Vagina (tissue), 2 donors: ENCODE results near the gene CCDC28B.
A peak's percentile ranks its signal among the peaks of the same experiment; 100 is the strongest.

Experiments
- CTCF ChIP-seq, 3 experiments: fragments of 450-650 bp in 2 of 3; fragments of 200-600 bp in 1 of 3; sonication (generic) in 1 of 3; IDR thresholded peaks; one replicate each; pipeline ENCODE4 v1.5.1; 2017 to 2019; ENCODE audit warnings: antibody characterized with exemption in 3 of 3, mild to moderate bottlenecking in 2 of 3, moderate library complexity in 2 of 3
- POLR2A ChIP-seq, 2 donors: fragments of 450-650 bp; IDR thresholded peaks; one replicate each; pipeline ENCODE4 v1.6.1; 2017; ENCODE audit warnings: antibody characterized with exemption in 2 of 2, mild to moderate bottlenecking in 2 of 2, moderate library complexity in 2 of 2
- POLR2AphosphoS5 ChIP-seq, 2 donors: sonication (generic); formaldehyde crosslinking; IDR thresholded peaks; one replicate each; pipeline ENCODE4 v1.9.0; 2017; ENCODE audit warnings: antibody characterized with exemption in 2 of 2, mild to moderate bottlenecking in 2 of 2, low read depth in 1 of 2; ENCODE audit not compliant: insufficient read depth in 1 of 2

DNA sequence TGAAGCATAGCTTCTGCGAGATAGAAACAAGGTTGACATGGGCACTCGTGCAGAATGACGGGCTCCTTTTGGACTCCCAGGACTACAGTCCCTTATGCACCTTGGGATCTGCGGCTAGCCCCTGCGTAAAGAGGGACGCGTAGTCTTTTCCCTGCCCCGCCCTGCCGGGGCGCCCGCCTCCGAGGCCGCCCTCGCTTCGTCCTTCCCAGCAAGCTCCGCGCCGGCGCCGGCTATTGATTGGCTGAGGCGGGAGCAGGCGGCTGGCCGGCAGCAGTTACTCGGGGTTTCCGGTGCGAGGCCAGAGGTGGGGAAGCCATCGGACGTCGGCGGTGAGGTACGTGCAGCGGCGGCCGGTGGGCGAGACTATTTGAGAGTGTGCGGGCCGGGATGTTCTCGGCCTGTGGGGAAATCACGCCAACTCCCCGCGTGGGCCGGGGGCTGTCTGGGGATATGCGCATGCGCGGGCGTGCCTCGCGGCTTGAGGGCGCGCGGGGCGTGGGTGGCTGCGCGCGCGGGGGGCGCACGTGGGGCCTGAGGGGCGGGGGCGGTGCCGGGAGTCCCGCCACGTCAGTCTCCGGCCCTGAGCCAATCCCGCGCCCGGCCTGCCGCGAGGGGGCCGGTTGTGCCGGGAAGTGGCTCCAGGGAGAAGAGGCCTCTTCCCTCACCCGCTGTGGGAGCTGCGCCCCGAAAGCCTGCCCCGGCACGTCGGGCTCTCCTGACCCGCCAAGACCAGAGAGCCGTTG lies 20.8 kb upstream of the CCDC28B start, which contains the start of gene TXLNA:
- TF ChIP-seq CTCF (IDR thresholded peaks at IDR 0.05) = no peak
- peak; percentile 82 to 88 for TF ChIP-seq POLR2AphosphoS5 (IDR thresholded peaks at IDR 0.05; ENCODE audit: insufficient read depth in 1 of 2, low read depth in 1 of 2)
- peak in 1 of 2 donors; percentile 35 for TF ChIP-seq POLR2A (IDR thresholded peaks at IDR 0.05)
